ENCODE measurements around the gene GMPR2. TPM values are rescaled to one million over a fixed set of nuclear protein-coding genes. Genes with fewer than 3 reads are reported as not detected.
A peak's percentile ranks its signal among the peaks of the same experiment; 100 is the strongest.

Gene GMPR2
- total RNA-seq, 1 experiment from 2014 or later: 164 TPM

DNA sequence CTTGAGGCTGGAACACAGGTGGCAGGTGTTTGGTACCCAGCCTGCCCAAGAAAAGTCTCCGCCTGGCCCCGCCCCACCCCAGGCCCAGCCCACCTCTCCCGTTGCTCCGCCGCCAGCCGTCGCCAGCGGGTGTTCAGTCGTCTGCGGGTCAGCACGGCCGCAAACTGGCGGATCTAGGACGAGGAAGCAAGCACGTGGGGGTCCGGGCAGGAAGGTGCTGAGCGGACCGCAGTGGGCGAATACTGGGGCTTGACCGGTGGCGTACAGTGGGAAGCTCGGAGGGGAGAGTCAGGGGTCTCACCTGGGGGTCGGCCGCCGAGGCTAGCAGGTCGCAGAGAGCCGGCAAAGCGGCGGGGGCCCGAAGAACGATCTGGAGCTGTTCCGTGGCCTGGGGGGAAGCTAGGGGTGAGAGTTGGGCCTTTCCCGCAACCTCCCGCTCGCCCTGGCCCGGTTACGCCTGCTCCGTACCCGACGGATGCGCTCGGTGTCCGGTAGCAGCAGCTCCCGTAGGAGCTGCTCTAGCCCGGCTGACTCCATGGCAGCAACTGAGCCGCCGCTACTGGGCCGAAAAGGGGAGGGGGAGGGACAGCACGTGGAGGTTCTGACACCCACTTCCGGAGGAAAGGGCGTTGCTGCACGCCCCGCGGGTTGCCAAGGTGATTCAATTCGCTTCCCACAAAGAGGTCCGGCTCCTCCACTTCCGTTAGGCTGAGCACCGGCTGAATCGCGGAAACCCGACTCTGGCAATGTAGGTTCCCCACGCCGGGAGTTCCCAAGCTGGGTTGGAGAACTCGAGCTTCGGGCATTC, 44.3 kb upstream of the GMPR2 start, which contains the start of gene IPO4:
TSS of gene IPO4 (minus strand) at position 566 of the 808 bp plus-strand sequence. CDS start at position 537, 29 bp downstream.
- Histone ChIP-seq H3K4me1 (ENCODE audit: low read length) (peaks cover 26% of the 10 kb centered on the region), H3K4me2 (ENCODE audit: low read depth, low read length, poor library complexity, severe bottlenecking) (peak within 1 kb of the TSS; percentile 96), H3K27me3 (ENCODE audit: low read length) (no peaks in the 10 kb centered on the region), H3K27ac (ENCODE audit: low read length) (peak within 1 kb of the TSS; percentile 64), H3K79me2 (ENCODE audit: low read length) (peaks cover 47% of the 10 kb centered on the region), H3K36me3 (ENCODE audit: insufficient read depth, low read length) (peaks cover 38% of the 10 kb centered on the region), H3K4me3 (ENCODE audit: low read length) (peak within 1 kb of the TSS; percentile 72), H3K9me3 (ENCODE audit: low read length) (no peaks in the 10 kb centered on the region), H4K20me1 (ENCODE audit: insufficient read depth, low read depth, low read length) (no peaks in the 10 kb centered on the region), H2AFZ (ENCODE audit: low read length) (no peak within 1 kb of the TSS), H3K9ac (ENCODE audit: low read length) (peak within 1 kb of the TSS; percentile 82), H3K9me2 (replicated peaks; ENCODE audit: insufficient read depth, low read length) (no peaks in the 10 kb centered on the region)
- DNase-seq: peak; percentile 100

DNA sequence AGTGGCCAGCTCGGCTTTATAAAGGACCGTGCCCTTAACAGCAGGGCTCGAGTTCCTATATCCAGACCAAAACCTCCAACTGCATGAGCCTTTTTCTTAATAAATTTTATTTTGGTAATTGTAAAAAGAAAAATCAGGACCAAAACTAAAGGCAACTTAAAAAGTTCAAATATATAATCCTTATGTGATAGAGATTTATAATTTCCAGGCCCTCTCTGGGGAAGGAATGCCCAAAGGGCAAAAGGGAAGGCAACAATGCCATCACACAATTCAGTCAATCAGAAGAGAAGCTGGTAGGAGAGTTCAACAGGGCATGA, 43.7 kb upstream of the GMPR2 start:
- no peak overlapping the region for H2AFZ ChIP-seq (ENCODE audit: low read length)
- H3K9me3 ChIP-seq (ENCODE audit: low read length): no peaks in the 10 kb centered on the region
- H3K27me3 ChIP-seq (ENCODE audit: low read length): no peaks in the 10 kb centered on the region
- no peaks in the 10 kb centered on the region for H4K20me1 ChIP-seq (ENCODE audit: insufficient read depth, low read depth, low read length)
- peak overlapping the region; percentile 64 for H3K27ac ChIP-seq (ENCODE audit: low read length)
- H3K4me1 ChIP-seq (ENCODE audit: low read length): peaks cover 28% of the 10 kb centered on the region
- peaks cover 40% of the 10 kb centered on the region for H3K36me3 ChIP-seq (ENCODE audit: insufficient read depth, low read length)
- peak overlapping the region; percentile 96 for H3K4me2 ChIP-seq (ENCODE audit: low read depth, low read length, poor library complexity, severe bottlenecking)
- DNase-seq: no peak
- H3K4me3 ChIP-seq (ENCODE audit: low read length): peak overlapping the region; percentile 72
- no peaks in the 10 kb centered on the region for H3K9me2 ChIP-seq (replicated peaks; ENCODE audit: insufficient read depth, low read length)
- peak overlapping the region; percentile 59 for H3K9ac ChIP-seq (ENCODE audit: low read length)
- H3K79me2 ChIP-seq (ENCODE audit: low read length): peaks cover 50% of the 10 kb centered on the region

DNA sequence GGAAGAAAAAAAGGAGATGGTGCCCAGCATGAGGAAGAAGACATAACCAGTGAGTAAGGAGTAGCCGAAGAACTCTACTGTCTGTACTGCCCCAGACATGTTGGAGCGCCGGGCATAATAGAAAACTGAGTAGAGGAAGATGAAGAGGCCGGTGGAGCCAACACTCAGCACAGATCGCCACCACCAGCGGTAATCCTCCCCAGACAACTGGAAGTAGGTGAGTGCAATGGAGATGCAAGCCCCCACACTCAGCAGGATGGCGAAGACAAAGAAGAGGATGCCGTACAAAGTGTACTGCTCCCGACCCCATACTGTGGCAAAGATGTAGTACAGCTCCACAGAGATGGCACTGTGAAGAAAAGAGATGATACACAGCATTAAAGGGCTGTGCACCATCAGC, 43.3 kb upstream of the GMPR2 start:
- peaks cover 55% of the 10 kb centered on the region for H3K79me2 ChIP-seq (ENCODE audit: low read length)
- peaks cover 33% of the 10 kb centered on the region for H3K4me1 ChIP-seq (ENCODE audit: low read length)
- H3K9me3 ChIP-seq (ENCODE audit: low read length): no peaks in the 10 kb centered on the region
- no peaks in the 10 kb centered on the region for H4K20me1 ChIP-seq (ENCODE audit: insufficient read depth, low read depth, low read length)
- no peak overlapping the region for H2AFZ ChIP-seq (ENCODE audit: low read length)
- no peak for DNase-seq
- H3K27ac ChIP-seq (ENCODE audit: low read length): peak overlapping the region; percentile 64
- peaks cover 41% of the 10 kb centered on the region for H3K36me3 ChIP-seq (ENCODE audit: insufficient read depth, low read length)
- H3K4me2 ChIP-seq (ENCODE audit: low read depth, low read length, poor library complexity, severe bottlenecking): peak overlapping the region; percentile 96
- H3K4me3 ChIP-seq (ENCODE audit: low read length): peak overlapping the region; percentile 72
- H3K9ac ChIP-seq (ENCODE audit: low read length): peak overlapping the region; percentile 59
- H3K9me2 ChIP-seq (replicated peaks; ENCODE audit: insufficient read depth, low read length): no peaks in the 10 kb centered on the region
- no peaks in the 10 kb centered on the region for H3K27me3 ChIP-seq (ENCODE audit: low read length)

GRCh38 chr14:24190416-24190815, 42.3 kb upstream of the GMPR2 start:
- no peak overlapping the region for H3K4me3 ChIP-seq (ENCODE audit: low read length)
- no peak overlapping the region for H3K4me2 ChIP-seq (ENCODE audit: low read depth, low read length, poor library complexity, severe bottlenecking)
- H3K27ac ChIP-seq (ENCODE audit: low read length): no peak overlapping the region
- H3K9me2 ChIP-seq (replicated peaks; ENCODE audit: insufficient read depth, low read length): no peaks in the 10 kb centered on the region
- H3K27me3 ChIP-seq (ENCODE audit: low read length): no peaks in the 10 kb centered on the region
- H3K4me1 ChIP-seq (ENCODE audit: low read length): peaks cover 40% of the 10 kb centered on the region
- no peak for DNase-seq
- H3K9ac ChIP-seq (ENCODE audit: low read length): no peak overlapping the region
- no peak overlapping the region for H2AFZ ChIP-seq (ENCODE audit: low read length)
- H3K9me3 ChIP-seq (ENCODE audit: low read length): no peaks in the 10 kb centered on the region
- no peaks in the 10 kb centered on the region for H4K20me1 ChIP-seq (ENCODE audit: insufficient read depth, low read depth, low read length)
- H3K79me2 ChIP-seq (ENCODE audit: low read length): peaks cover 63% of the 10 kb centered on the region
- H3K36me3 ChIP-seq (ENCODE audit: insufficient read depth, low read length): peaks cover 39% of the 10 kb centered on the region

DNA sequence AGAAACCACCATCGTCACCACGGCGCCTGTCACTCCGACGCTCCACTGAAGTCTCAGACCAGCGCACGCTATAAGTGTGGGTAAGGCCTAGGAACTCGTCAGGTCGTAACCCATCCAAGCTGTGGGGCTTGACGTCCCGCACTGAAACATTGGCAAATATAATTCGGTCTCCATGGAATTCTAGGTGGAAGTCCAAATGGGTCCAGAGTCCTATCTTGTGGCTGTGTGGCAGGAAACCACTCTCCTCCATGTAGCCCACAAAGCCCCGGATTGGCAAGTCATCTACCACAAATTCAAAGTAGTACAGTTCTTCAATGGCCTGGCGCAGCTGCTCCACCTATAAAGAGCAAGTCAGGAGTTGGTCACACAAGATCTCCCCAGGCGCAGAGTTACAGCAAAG, 39.8 kb upstream of the GMPR2 start:
- DNase-seq: no peak
- H2AFZ ChIP-seq (ENCODE audit: low read length): no peak overlapping the region
- H4K20me1 ChIP-seq (ENCODE audit: insufficient read depth, low read depth, low read length): no peaks in the 10 kb centered on the region
- H3K36me3 ChIP-seq (ENCODE audit: insufficient read depth, low read length): peaks cover 27% of the 10 kb centered on the region
- H3K4me1 ChIP-seq (ENCODE audit: low read length): peaks cover 50% of the 10 kb centered on the region
- no peak overlapping the region for H3K4me3 ChIP-seq (ENCODE audit: low read length)
- H3K9me3 ChIP-seq (ENCODE audit: low read length): no peaks in the 10 kb centered on the region
- H3K4me2 ChIP-seq (ENCODE audit: low read depth, low read length, poor library complexity, severe bottlenecking): no peak overlapping the region
- no peak overlapping the region for H3K27ac ChIP-seq (ENCODE audit: low read length)
- H3K9me2 ChIP-seq (replicated peaks; ENCODE audit: insufficient read depth, low read length): no peaks in the 10 kb centered on the region
- no peak overlapping the region for H3K9ac ChIP-seq (ENCODE audit: low read length)
- H3K27me3 ChIP-seq (ENCODE audit: low read length): no peaks in the 10 kb centered on the region
- peaks cover 42% of the 10 kb centered on the region for H3K79me2 ChIP-seq (ENCODE audit: low read length)

GRCh38 chr14:24194186-24194872, 38.4 kb upstream of the GMPR2 start:
- Histone ChIP-seq H3K4me3 (ENCODE audit: low read length) (peak overlapping the region; percentile 72), H3K4me2 (ENCODE audit: low read depth, low read length, poor library complexity, severe bottlenecking) (peak overlapping the region; percentile 74), H3K4me1 (ENCODE audit: low read length) (peaks cover 43% of the 10 kb centered on the region), H3K27me3 (ENCODE audit: low read length) (no peaks in the 10 kb centered on the region), H3K9me2 (replicated peaks; ENCODE audit: insufficient read depth, low read length) (no peaks in the 10 kb centered on the region), H3K79me2 (ENCODE audit: low read length) (peaks cover 37% of the 10 kb centered on the region), H3K27ac (ENCODE audit: low read length) (peak overlapping the region; percentile 78; the same call in 1 of the 2 replicates), H4K20me1 (ENCODE audit: insufficient read depth, low read depth, low read length) (no peaks in the 10 kb centered on the region), H3K9me3 (ENCODE audit: low read length) (no peaks in the 10 kb centered on the region), H3K36me3 (ENCODE audit: insufficient read depth, low read length) (peaks cover 27% of the 10 kb centered on the region), H3K9ac (ENCODE audit: low read length) (peak overlapping the region; percentile 89), H2AFZ (ENCODE audit: low read length) (no peak overlapping the region)
- DNase-seq: peak; percentile 51

- no peak for DNase-seq
- Histone ChIP-seq H3K9ac (ENCODE audit: low read length) (peak overlapping the region; percentile 89), H3K36me3 (ENCODE audit: insufficient read depth, low read length) (peaks cover 27% of the 10 kb centered on the region), H3K9me2 (replicated peaks; ENCODE audit: insufficient read depth, low read length) (no peaks in the 10 kb centered on the region), H3K79me2 (ENCODE audit: low read length) (peaks cover 37% of the 10 kb centered on the region), H4K20me1 (ENCODE audit: insufficient read depth, low read depth, low read length) (no peaks in the 10 kb centered on the region), H3K27me3 (ENCODE audit: low read length) (no peaks in the 10 kb centered on the region), H3K4me3 (ENCODE audit: low read length) (peak overlapping the region; percentile 72), H3K9me3 (ENCODE audit: low read length) (no peaks in the 10 kb centered on the region), H3K4me1 (ENCODE audit: low read length) (peaks cover 38% of the 10 kb centered on the region), H3K4me2 (ENCODE audit: low read depth, low read length, poor library complexity, severe bottlenecking) (peak overlapping the region; percentile 74), H2AFZ (ENCODE audit: low read length) (peak overlapping the region; percentile 74; the same call in 1 of the 2 replicates), H3K27ac (ENCODE audit: low read length) (peak overlapping the region; percentile 78)
These were observed 37.9 kb upstream of the GMPR2 start for GRCh38 chr14:24194873-24195185.

Data from Karpas-422 (cell line).